H9 (cell line): ENCODE measurements around the gene GFI1B. TPM values are rescaled to one million over a fixed set of nuclear protein-coding genes. Genes with fewer than 3 reads are reported as not detected.

ENCODE experiments used
- DNase-seq: peaks from one replicate; pipeline ENCODE4 v3.0.0-alpha.2; 2017
- H2AFZ ChIP-seq: one replicate; pipeline ENCODE4 v1.6.1; 2013; ENCODE audit warnings: mild to moderate bottlenecking, low read length, control low read depth, moderate library complexity
- H2AK5ac ChIP-seq: 2 replicates; pipeline ENCODE4 v1.6.1; 2013; ENCODE audit warnings: low read length, control low read depth, mixed read lengths; ENCODE audit not compliant: insufficient read length
- H2BK120ac ChIP-seq: one replicate; pipeline ENCODE4 v1.6.1; 2013; ENCODE audit warnings: low read depth, mild to moderate bottlenecking, low read length, control low read depth, inconsistent platforms; ENCODE audit not compliant: poor library complexity, severe bottlenecking
- H2BK12ac ChIP-seq: 2 replicates; pipeline ENCODE4 v1.6.1; 2013; ENCODE audit warnings: low read length, control low read depth, mixed read lengths, low read depth; ENCODE audit not compliant: insufficient read length
- H2BK15ac ChIP-seq: 2 replicates; pipeline ENCODE4 v1.6.1; 2013; ENCODE audit warnings: low read depth, low read length, control low read depth
- H2BK20ac ChIP-seq: one replicate; pipeline ENCODE4 v1.6.1; 2013; ENCODE audit warnings: low read depth, mild to moderate bottlenecking, low read length, control low read depth, inconsistent platforms; ENCODE audit not compliant: poor library complexity, severe bottlenecking
- H2BK5ac ChIP-seq: 2 replicates; pipeline ENCODE4 v1.6.1; 2013; ENCODE audit warnings: low read length, control low read depth, mixed read lengths; ENCODE audit not compliant: insufficient read length
- H3K14ac ChIP-seq: 2 replicates; pipeline ENCODE4 v1.6.1; 2013; ENCODE audit warnings: low read length, control low read depth; ENCODE audit not compliant: insufficient read depth
- H3K18ac ChIP-seq: 2 replicates; pipeline ENCODE4 v1.6.1; 2013; ENCODE audit warnings: low read depth, mild to moderate bottlenecking, mixed read lengths, low read length, control low read depth; ENCODE audit not compliant: insufficient read length
- H3K23ac ChIP-seq: 2 replicates; pipeline ENCODE4 v1.6.1; 2013; ENCODE audit warnings: low read length, control low read depth, mixed read lengths, low read depth; ENCODE audit not compliant: insufficient read length
- H3K23me2 ChIP-seq: 2 replicates; pipeline ENCODE4 v1.6.1; 2013; ENCODE audit warnings: low read depth, mild to moderate bottlenecking, mixed read lengths, low read length, control low read depth; ENCODE audit not compliant: insufficient read length, poor library complexity, severe bottlenecking
- H3K27ac ChIP-seq: 2 replicates; pipeline ENCODE4 v1.5.1; 2013; ENCODE audit warnings: low read length, control low read depth, mixed read lengths, low read depth; ENCODE audit not compliant: insufficient read length
- H3K27me3 ChIP-seq: 2 replicates; pipeline ENCODE4 v1.6.1; 2013; ENCODE audit warnings: low read length, control low read depth, inconsistent platforms; ENCODE audit not compliant: insufficient read depth
- H3K4ac ChIP-seq: 2 replicates; pipeline ENCODE4 v1.6.1; 2013; ENCODE audit warnings: low read depth, mild to moderate bottlenecking, control low read depth, inconsistent platforms, low read length, moderate library complexity
- H3K4me1 ChIP-seq: 2 replicates; pipeline ENCODE4 v1.6.1; 2013; ENCODE audit warnings: low read length, control low read depth, inconsistent platforms; ENCODE audit not compliant: insufficient read depth
- H3K4me2 ChIP-seq: 2 replicates; pipeline ENCODE4 v1.6.1; 2013; ENCODE audit warnings: low read length, control low read depth, mixed read lengths; ENCODE audit not compliant: insufficient read length, insufficient read depth
- H3K56ac ChIP-seq: 2 replicates; pipeline ENCODE4 v1.6.1; 2013; ENCODE audit warnings: low read depth, mild to moderate bottlenecking, mixed read lengths, low read length, control low read depth; ENCODE audit not compliant: insufficient read length
- H3K79me1 ChIP-seq: 2 replicates; pipeline ENCODE4 v1.6.1; 2013; ENCODE audit warnings: low read depth, mild to moderate bottlenecking, moderate library complexity, low read length, control low read depth, inconsistent platforms; ENCODE audit not compliant: insufficient read depth, poor library complexity, severe bottlenecking
- H3K79me2 ChIP-seq: 2 replicates; pipeline ENCODE4 v1.6.1; 2013; ENCODE audit warnings: low read length, control low read depth, inconsistent platforms; ENCODE audit not compliant: insufficient read depth
- H3K9ac ChIP-seq: 2 replicates; pipeline ENCODE4 v1.6.1; 2013; ENCODE audit warnings: low read length, control low read depth, mixed read lengths; ENCODE audit not compliant: insufficient read length; ENCODE audit errors: extremely low read depth
- H3K9me3 ChIP-seq: one replicate; pipeline ENCODE4 v1.6.1; 2013; ENCODE audit warnings: low read depth, low read length, inconsistent platforms; ENCODE audit not compliant: control insufficient read depth
- H3T11ph ChIP-seq: one replicate; pipeline ENCODE4 v1.6.1; 2013; ENCODE audit warnings: mild to moderate bottlenecking, low read length, control low read depth, inconsistent platforms
- H4K20me1 ChIP-seq: one replicate; pipeline ENCODE4 v1.6.1; 2013; ENCODE audit not compliant: control insufficient read depth, insufficient read length, insufficient read depth
- H4K5ac ChIP-seq: 2 replicates; pipeline ENCODE4 v1.6.1; 2013; ENCODE audit warnings: low read depth, mild to moderate bottlenecking, mixed read lengths, low read length, control low read depth; ENCODE audit not compliant: insufficient read length
- H4K8ac ChIP-seq: replicated peaks from 2 replicates; pipeline ENCODE4 v1.6.1; 2013; ENCODE audit warnings: low read length, control low read depth, mixed read lengths, low read depth; ENCODE audit not compliant: insufficient read length
- H4K91ac ChIP-seq: 2 replicates; pipeline ENCODE4 v1.6.1; 2013; ENCODE audit warnings: low read depth, mild to moderate bottlenecking, moderate library complexity, mixed read lengths, low read length, control low read depth; ENCODE audit not compliant: insufficient read length
- H3K27ac Mint-ChIP-seq, 3 experiments: 2 replicates in 2 of 3; 3 replicates in 1 of 3; pipeline ENCODE4 v1.8.0; 2020 to 2021; ENCODE audit warnings: mixed read lengths in 3 of 3, mild to moderate bottlenecking in 1 of 3, moderate library complexity in 1 of 3
- H3K27me3 Mint-ChIP-seq: 2 replicates; pipeline ENCODE4 v1.8.0; 2021; ENCODE audit warnings: low read depth, mild to moderate bottlenecking, moderate library complexity, mixed read lengths
- H3K36me3 Mint-ChIP-seq, 3 experiments: 2 replicates in 2 of 3; 3 replicates in 1 of 3; pipeline ENCODE4 v1.8.0; 2020 to 2021; ENCODE audit warnings: low read depth in 3 of 3, mixed read lengths in 3 of 3; ENCODE audit not compliant: insufficient read depth in 1 of 3
- H3K4me1 Mint-ChIP-seq, 2 experiments: 2 replicates each; pipeline ENCODE4 v1.8.0; 2020; ENCODE audit warnings: mixed read lengths in 2 of 2
- H3K4me3 Mint-ChIP-seq, 2 experiments: 2 replicates in 1 of 2; 3 replicates in 1 of 2; pipeline ENCODE4 v1.8.0; 2020 to 2021; ENCODE audit warnings: mild to moderate bottlenecking in 2 of 2, mixed read lengths in 2 of 2, moderate library complexity in 1 of 2
- H3K9me3 Mint-ChIP-seq, 2 experiments: 2 replicates in 1 of 2; 3 replicates in 1 of 2; pipeline ENCODE4 v1.8.0; 2020; ENCODE audit warnings: mild to moderate bottlenecking in 2 of 2, mixed read lengths in 2 of 2, moderate library complexity in 1 of 2
- WGBS: extraction: QIAGEN DNeasy Blood & Tissue Kit; methylation state at CpG from one replicate; pipeline ENCODE4 v1.1.7; 2013; ENCODE audit warnings: missing lambda C conversion rate, low lambda C conversion rate, mixed read lengths; ENCODE audit not compliant: insufficient read length; ENCODE audit errors: extremely low coverage; 5-methylcytosine and 5-hydroxymethylcytosine counted together
- total RNA-seq: library from RNA; stranded (reverse); gene quantifications from 2 replicates; pipeline ENCODE4 v1.2.1, GENCODE V29; 2021
- TF ChIP-seq, protein P1 (sequence below): fragments of 200-600 bp; sonication (generic); conservative IDR thresholded peaks from 3 replicates; pipeline ENCODE4 v1.8.0; 2021; ENCODE audit warnings: antibody characterized with exemption, mild to moderate bottlenecking

The GFI1B gene
- total RNA-seq, 1 experiment from 2014 or later = not detected

DNA sequence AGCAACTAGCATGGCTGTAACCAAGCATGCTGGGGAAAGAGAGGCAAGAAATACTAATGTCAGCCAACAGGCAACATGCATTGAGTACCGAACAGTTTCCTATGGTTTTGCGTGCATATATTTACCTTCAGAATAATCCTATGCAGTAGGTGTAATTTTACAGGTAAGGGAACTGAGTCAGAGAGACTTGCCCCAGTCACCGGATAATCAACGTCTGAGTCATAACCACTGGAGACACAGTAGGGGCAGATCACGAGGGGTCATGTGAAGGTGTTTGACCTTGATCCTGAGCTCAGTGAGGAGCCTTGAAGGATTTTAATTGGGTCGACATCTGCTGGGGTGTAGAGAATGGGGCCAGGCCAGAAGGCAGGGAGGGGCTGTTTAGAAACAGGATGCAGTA is 20.7 kb upstream of the GFI1B start:
- Histone ChIP-seq H3K56ac (no peak overlapping the region), H3K4me1 (no peaks in the 10 kb centered on the region), H3T11ph (no peak overlapping the region), H3K79me1 (no peaks in the 10 kb centered on the region), H3K27ac (no peak overlapping the region), H3K79me2 (no peaks in the 10 kb centered on the region), H3K9ac (no peak overlapping the region), H4K91ac (no peak overlapping the region), H2BK15ac (no peak overlapping the region), H3K4ac (no peak overlapping the region), H3K9me3 (no peaks in the 10 kb centered on the region), H3K14ac (no peak overlapping the region), H4K8ac (no peak overlapping the region), H2AFZ (no peak overlapping the region), H3K23ac (no peak overlapping the region), H4K5ac (no peak overlapping the region), H2BK20ac (no peak overlapping the region), H3K23me2 (no peaks in the 10 kb centered on the region), H3K18ac (no peak overlapping the region), H2AK5ac (no peak overlapping the region), H2BK5ac (no peak overlapping the region), H2BK120ac (no peak overlapping the region), H3K4me2 (no peak overlapping the region), H4K20me1 (no peaks in the 10 kb centered on the region), H2BK12ac (no peak overlapping the region), H3K27me3 (no peaks in the 10 kb centered on the region)
- no peak for DNase-seq
- TF ChIP-seq, protein P1, sequence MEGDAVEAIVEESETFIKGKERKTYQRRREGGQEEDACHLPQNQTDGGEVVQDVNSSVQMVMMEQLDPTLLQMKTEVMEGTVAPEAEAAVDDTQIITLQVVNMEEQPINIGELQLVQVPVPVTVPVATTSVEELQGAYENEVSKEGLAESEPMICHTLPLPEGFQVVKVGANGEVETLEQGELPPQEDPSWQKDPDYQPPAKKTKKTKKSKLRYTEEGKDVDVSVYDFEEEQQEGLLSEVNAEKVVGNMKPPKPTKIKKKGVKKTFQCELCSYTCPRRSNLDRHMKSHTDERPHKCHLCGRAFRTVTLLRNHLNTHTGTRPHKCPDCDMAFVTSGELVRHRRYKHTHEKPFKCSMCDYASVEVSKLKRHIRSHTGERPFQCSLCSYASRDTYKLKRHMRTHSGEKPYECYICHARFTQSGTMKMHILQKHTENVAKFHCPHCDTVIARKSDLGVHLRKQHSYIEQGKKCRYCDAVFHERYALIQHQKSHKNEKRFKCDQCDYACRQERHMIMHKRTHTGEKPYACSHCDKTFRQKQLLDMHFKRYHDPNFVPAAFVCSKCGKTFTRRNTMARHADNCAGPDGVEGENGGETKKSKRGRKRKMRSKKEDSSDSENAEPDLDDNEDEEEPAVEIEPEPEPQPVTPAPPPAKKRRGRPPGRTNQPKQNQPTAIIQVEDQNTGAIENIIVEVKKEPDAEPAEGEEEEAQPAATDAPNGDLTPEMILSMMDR = no peak
- Mint-ChIP-seq H3K36me3 (no peaks in the 10 kb centered on the region), H3K27ac (no peak overlapping the region), H3K4me1 (no peaks in the 10 kb centered on the region), H3K9me3 (peaks cover 0 to 2% of the 10 kb centered on the region in 2 experiments; a peak in 1 of 5 replicates), H3K27me3 (peaks cover 28% of the 10 kb centered on the region), H3K4me3 (no peak overlapping the region)
- no CpG with 5 or more reads among the region's 6 CpGs for WGBS
